Vagina (tissue), 2 donors: ENCODE results near the gene PRKCI. TPM values are rescaled to one million over a fixed set of nuclear protein-coding genes. Genes with fewer than 3 reads are reported as not detected.

Experiments used
- DNase-seq, 2 donors: peaks; one replicate each; pipeline ENCODE4 v3.0.0-alpha.2; 2017; ENCODE audit errors: extremely low spot score in 2 of 2
- H3K27ac ChIP-seq: fragments of 200-600 bp; sonication (generic); one replicate; pipeline ENCODE4 v1.5.1; 2019
- H3K27me3 ChIP-seq: fragments of 200-600 bp; sonication (generic); one replicate; pipeline ENCODE4 v1.5.1; 2019
- H3K36me3 ChIP-seq, 2 donors: fragments of 200-600 bp; sonication (generic); one replicate each; pipeline ENCODE4 v1.5.1; 2017 to 2019
- H3K4me1 ChIP-seq: fragments of 200-600 bp; sonication (generic); one replicate; pipeline ENCODE4 v1.5.1; 2019
- H3K4me3 ChIP-seq, 2 donors: fragments of 200-600 bp; sonication (generic); 1 replicate in 1 of 2; 2 replicates in 1 of 2; pipeline ENCODE4 v1.5.1; 2016 to 2019
- H3K9me3 ChIP-seq: fragments of 200-600 bp; sonication (generic); one replicate; pipeline ENCODE4 v1.5.1; 2019
- POLR2A ChIP-seq, 2 donors: fragments of 450-650 bp; IDR thresholded peaks; one replicate each; pipeline ENCODE4 v1.6.1; 2017; ENCODE audit warnings: antibody characterized with exemption in 2 of 2, mild to moderate bottlenecking in 2 of 2, moderate library complexity in 2 of 2
- POLR2AphosphoS5 ChIP-seq, 2 donors: sonication (generic); formaldehyde crosslinking; IDR thresholded peaks; one replicate each; pipeline ENCODE4 v1.9.0; 2017; ENCODE audit warnings: antibody characterized with exemption in 2 of 2, mild to moderate bottlenecking in 2 of 2, low read depth in 1 of 2; ENCODE audit not compliant: insufficient read depth in 1 of 2
- intact Hi-C: fragments of 100-400 bp; cut with DNase I; formaldehyde crosslinking; loops from one replicate; pipeline ENCODE4 v1.15.1; 2023
- total RNA-seq: library from RNA; depleted of rRNA; stranded (reverse); fragments of >200 nt; gene quantifications from one replicate; pipeline ENCODE4 v1.2.3, GENCODE V29; 2016
- TF ChIP-seq, protein P1 (sequence below), 3 experiments: fragments of 450-650 bp in 2 of 3; fragments of 200-600 bp in 1 of 3; sonication (generic) in 1 of 3; IDR thresholded peaks; one replicate each; pipeline ENCODE4 v1.5.1; 2017 to 2019; ENCODE audit warnings: antibody characterized with exemption in 3 of 3, mild to moderate bottlenecking in 2 of 3, moderate library complexity in 2 of 3

Gene PRKCI
- total RNA-seq, 1 donor from 2014 or later, result 33.9 TPM

DNA sequence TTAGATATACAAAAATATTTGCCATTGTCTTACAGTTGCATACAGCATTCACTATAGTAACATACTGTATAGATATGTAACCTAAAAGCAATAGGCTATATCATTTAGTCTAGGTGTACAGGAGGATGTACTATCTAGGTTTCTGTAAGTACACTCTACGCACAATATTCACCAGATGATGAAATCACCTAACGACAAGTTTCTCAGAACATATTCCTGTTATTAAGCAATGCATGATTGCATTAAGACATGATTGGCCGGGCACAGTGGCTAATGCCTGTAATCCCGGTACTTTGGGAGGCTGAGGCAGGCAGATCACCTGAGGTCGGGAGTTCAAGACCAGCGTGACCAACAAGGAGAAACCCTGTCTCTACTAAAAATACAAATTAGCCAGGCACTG, 14.5 kb upstream of the PRKCI start:
- TF ChIP-seq POLR2AphosphoS5 (IDR thresholded peaks at IDR 0.05; ENCODE audit: insufficient read depth in 1 of 2, low read depth in 1 of 2) (no peak), POLR2A (IDR thresholded peaks at IDR 0.05) (no peak)
- TF ChIP-seq, protein P1, sequence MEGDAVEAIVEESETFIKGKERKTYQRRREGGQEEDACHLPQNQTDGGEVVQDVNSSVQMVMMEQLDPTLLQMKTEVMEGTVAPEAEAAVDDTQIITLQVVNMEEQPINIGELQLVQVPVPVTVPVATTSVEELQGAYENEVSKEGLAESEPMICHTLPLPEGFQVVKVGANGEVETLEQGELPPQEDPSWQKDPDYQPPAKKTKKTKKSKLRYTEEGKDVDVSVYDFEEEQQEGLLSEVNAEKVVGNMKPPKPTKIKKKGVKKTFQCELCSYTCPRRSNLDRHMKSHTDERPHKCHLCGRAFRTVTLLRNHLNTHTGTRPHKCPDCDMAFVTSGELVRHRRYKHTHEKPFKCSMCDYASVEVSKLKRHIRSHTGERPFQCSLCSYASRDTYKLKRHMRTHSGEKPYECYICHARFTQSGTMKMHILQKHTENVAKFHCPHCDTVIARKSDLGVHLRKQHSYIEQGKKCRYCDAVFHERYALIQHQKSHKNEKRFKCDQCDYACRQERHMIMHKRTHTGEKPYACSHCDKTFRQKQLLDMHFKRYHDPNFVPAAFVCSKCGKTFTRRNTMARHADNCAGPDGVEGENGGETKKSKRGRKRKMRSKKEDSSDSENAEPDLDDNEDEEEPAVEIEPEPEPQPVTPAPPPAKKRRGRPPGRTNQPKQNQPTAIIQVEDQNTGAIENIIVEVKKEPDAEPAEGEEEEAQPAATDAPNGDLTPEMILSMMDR (IDR thresholded peaks at IDR 0.05), result no peak
- intact Hi-C loops, result no loop called here
- no peak overlapping the region for H3K4me3 ChIP-seq
- H3K27me3 ChIP-seq, result no peaks in the 10 kb centered on the region
- no peaks in the 10 kb centered on the region for H3K9me3 ChIP-seq
- H3K36me3 ChIP-seq, result no peaks in the 10 kb centered on the region
- no peak for DNase-seq
- no peak overlapping the region for H3K27ac ChIP-seq
- H3K4me1 ChIP-seq, result no peaks in the 10 kb centered on the region

DNA sequence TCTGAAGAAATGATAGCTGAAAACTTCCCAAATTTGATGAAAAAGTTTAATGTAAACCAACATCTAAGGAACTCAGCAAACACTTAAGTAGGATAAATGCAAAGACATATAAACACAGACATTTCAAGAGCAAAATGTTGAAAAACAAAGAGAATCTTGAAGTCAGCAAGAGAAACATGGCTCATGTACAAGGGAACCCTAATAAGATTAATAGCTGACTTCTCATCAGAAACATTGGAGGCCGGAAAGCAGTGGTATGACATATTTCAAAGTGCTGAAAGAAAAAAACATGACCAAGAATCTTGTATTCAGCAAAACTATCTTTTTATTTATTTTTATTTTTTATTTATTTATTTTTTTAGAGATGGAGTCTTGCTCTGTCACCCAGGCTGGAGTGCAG, 10.6 kb upstream of the PRKCI start:
- H3K36me3 ChIP-seq, result no peaks in the 10 kb centered on the region
- intact Hi-C loops, result no loop called here
- H3K27ac ChIP-seq, result no peak overlapping the region
- H3K27me3 ChIP-seq, result no peaks in the 10 kb centered on the region
- no peaks in the 10 kb centered on the region for H3K9me3 ChIP-seq
- no peak for DNase-seq
- no peak overlapping the region for H3K4me3 ChIP-seq
- TF ChIP-seq, protein P1 (IDR thresholded peaks at IDR 0.05), result no peak
- TF ChIP-seq POLR2AphosphoS5 (IDR thresholded peaks at IDR 0.05; ENCODE audit: insufficient read depth in 1 of 2, low read depth in 1 of 2) (no peak), POLR2A (IDR thresholded peaks at IDR 0.05) (no peak)
- no peaks in the 10 kb centered on the region for H3K4me1 ChIP-seq

DNA sequence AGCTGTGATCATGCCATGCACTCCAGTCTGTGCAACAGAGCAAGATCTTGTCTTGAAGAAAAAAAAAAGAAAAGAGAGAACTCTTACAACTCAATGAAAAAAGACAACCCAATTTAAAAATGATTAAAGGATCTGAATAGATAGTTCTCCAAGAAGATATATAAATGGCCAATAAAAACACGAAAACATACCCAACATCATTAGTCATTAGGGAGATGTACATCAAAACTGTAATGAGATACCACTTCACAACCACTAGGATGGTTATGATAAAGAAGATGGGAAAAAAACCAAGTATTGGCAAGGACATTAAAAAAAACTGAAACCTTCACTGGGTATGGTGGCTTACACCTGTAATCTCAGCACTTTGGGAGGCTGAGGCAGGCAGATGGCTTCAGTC, 2.4 kb upstream of the PRKCI start:
- H3K4me1 ChIP-seq, result peaks cover 21% of the 10 kb centered on the region
- no peaks in the 10 kb centered on the region for H3K27me3 ChIP-seq
- no peak overlapping the region for H3K4me3 ChIP-seq
- TF ChIP-seq, protein P1 (IDR thresholded peaks at IDR 0.05), result no peak
- TF ChIP-seq POLR2A (IDR thresholded peaks at IDR 0.05) (no peak), POLR2AphosphoS5 (IDR thresholded peaks at IDR 0.05; ENCODE audit: insufficient read depth in 1 of 2, low read depth in 1 of 2) (no peak)
- no peaks in the 10 kb centered on the region for H3K9me3 ChIP-seq
- no peaks in the 10 kb centered on the region for H3K36me3 ChIP-seq
- no peak overlapping the region for H3K27ac ChIP-seq
- DNase-seq, result no peak
- intact Hi-C loops, result no loop called here

GRCh38 chr3:170220871-170221270, 1.4 kb upstream of the PRKCI start:
- intact Hi-C loops, result no loop called here
- H3K4me1 ChIP-seq, result peaks cover 23% of the 10 kb centered on the region

More at GRCh38 chr3:170220871-170221270, 1.4 kb upstream of the PRKCI start:
- no peaks in the 10 kb centered on the region for H3K36me3 ChIP-seq
- no peak for DNase-seq
- H3K27me3 ChIP-seq, result no peaks in the 10 kb centered on the region
- H3K9me3 ChIP-seq, result no peaks in the 10 kb centered on the region
- H3K27ac ChIP-seq, result no peak overlapping the region
- no peak overlapping the region for H3K4me3 ChIP-seq
- no peak for TF ChIP-seq POLR2AphosphoS5 (IDR thresholded peaks at IDR 0.05; ENCODE audit: insufficient read depth in 1 of 2, low read depth in 1 of 2)
- TF ChIP-seq POLR2A (IDR thresholded peaks at IDR 0.05), result no peak
- TF ChIP-seq, protein P1 (IDR thresholded peaks at IDR 0.05), result no peak
